ENCODE results near the gene ZNF155. TPM values are rescaled to one million over a fixed set of nuclear protein-coding genes. Genes with fewer than 3 reads are reported as not detected.

Gene ZNF155
- total and polyA plus RNA-seq, 3 donors from 2014 or later, result 7.4 to 8.7 (median 8.2) TPM

DNA sequence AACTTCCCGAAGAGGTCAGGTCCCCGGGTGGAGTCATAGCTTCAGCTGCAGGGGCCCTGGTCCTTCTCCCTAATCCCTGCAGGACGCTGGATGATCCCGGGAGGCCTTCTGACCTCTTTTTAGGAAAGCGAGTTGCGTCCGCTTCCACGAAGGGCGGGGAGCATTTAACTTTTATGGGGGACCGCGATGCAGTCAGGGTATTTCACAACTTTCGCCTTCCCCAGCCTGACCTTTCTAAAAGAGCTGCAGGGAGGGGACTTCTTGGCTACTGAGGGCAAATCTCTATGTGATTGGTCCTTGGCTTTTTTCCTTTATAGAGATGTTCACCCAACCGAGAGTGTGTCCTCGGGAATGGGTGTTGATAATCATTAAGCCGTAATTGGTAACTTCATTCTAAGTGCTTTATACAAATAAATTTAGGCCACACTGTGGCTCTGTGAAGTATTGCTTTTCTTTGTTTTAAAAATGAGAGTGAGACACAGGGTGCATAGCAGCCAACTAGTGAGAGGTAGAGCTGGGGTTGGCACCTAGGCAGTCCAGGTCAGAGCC lies 19.5 kb downstream of the ZNF155 start:
- Histone ChIP-seq H3K36me3 (ENCODE audit: low read depth, missing control alignments) (no peaks in the 10 kb centered on the region), H3K4me3 (peak overlapping the region; percentile 73 to 87), H3K27me3 (no peaks in the 10 kb centered on the region), H3K27ac (peak overlapping the region; percentile 33 to 46), H3K9me3 (no peaks in the 10 kb centered on the region), H3K4me1 (peaks cover 3% of the 10 kb centered on the region)
- 1 to 2% methylated on average over 15 of the region's 15 CpGs for WGBS, 2 donors
- DNase-seq, result peak; percentile 33
- TF ChIP-seq POLR2A (IDR thresholded peaks at IDR 0.05), result no peak
- TF ChIP-seq, protein P1, sequence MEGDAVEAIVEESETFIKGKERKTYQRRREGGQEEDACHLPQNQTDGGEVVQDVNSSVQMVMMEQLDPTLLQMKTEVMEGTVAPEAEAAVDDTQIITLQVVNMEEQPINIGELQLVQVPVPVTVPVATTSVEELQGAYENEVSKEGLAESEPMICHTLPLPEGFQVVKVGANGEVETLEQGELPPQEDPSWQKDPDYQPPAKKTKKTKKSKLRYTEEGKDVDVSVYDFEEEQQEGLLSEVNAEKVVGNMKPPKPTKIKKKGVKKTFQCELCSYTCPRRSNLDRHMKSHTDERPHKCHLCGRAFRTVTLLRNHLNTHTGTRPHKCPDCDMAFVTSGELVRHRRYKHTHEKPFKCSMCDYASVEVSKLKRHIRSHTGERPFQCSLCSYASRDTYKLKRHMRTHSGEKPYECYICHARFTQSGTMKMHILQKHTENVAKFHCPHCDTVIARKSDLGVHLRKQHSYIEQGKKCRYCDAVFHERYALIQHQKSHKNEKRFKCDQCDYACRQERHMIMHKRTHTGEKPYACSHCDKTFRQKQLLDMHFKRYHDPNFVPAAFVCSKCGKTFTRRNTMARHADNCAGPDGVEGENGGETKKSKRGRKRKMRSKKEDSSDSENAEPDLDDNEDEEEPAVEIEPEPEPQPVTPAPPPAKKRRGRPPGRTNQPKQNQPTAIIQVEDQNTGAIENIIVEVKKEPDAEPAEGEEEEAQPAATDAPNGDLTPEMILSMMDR (IDR thresholded peaks at IDR 0.05), result no peak
- intact Hi-C loops (cut with DNase I; ENCODE audit: low total_unique reads), result no loop called here

DNA sequence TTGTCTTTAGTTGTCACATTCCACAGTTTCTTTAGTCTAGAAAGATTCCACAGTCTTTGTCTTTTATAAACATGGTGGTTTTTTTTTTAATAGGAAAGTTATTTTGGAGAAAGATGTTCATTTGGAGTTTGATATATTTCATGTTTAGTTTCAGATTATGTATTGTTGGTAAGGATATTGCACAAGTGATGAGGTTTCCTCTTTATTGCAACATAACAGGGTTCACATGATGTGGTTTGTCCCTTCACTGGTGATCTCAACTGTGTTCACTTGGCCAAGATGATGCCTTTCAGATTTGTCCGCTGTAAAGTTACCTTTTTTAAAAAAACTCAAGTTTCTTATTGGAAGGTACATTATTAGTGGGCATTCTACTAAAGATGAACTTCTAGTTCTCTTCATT lies 22.0 kb downstream of the ZNF155 start:
- 72 to 93% methylated on average over 1 of the region's 1 CpG for WGBS, 2 donors
- Histone ChIP-seq H3K4me3 (no peak overlapping the region), H3K9me3 (no peaks in the 10 kb centered on the region), H3K36me3 (ENCODE audit: low read depth, missing control alignments) (peaks cover 4% of the 10 kb centered on the region), H3K27me3 (no peaks in the 10 kb centered on the region), H3K4me1 (peaks cover 3% of the 10 kb centered on the region), H3K27ac (no peak overlapping the region)
- intact Hi-C loops (cut with DNase I; ENCODE audit: low total_unique reads), result no loop called here
- DNase-seq, result no peak
- TF ChIP-seq, protein P1 (IDR thresholded peaks at IDR 0.05), result no peak
- TF ChIP-seq POLR2A (IDR thresholded peaks at IDR 0.05), result no peak

DNA sequence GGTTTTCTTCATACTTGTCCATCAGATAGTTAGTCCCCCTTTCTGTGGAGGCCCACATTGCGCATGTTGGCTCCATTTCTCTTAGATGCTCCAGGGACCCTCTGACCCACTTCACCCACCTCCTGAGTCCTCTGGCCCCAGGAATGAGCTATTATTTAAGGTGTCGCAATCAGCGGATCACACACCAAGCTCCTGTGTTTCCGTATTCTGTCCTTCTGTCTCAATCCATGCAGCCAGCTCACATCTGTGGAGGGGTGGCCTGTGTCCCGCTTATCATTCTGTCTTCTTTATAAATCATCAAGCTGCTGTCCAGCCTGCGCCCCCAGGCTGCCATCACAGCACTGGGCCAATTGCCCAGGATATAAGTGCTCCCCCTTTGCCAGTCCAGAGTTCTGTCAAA lies 23.5 kb downstream of the ZNF155 start:
- TF ChIP-seq POLR2A (IDR thresholded peaks at IDR 0.05), result no peak
- TF ChIP-seq, protein P1 (IDR thresholded peaks at IDR 0.05), result no peak
- intact Hi-C loops (cut with DNase I; ENCODE audit: low total_unique reads), result no loop called here
- 97 to 98% methylated on average over 6 of the region's 6 CpGs for WGBS, 2 donors
- H3K27ac ChIP-seq, result no peak overlapping the region
- peaks cover 7% of the 10 kb centered on the region for H3K36me3 ChIP-seq (ENCODE audit: low read depth, missing control alignments)
- no peak for DNase-seq
- no peaks in the 10 kb centered on the region for H3K27me3 ChIP-seq
- H3K9me3 ChIP-seq, result no peaks in the 10 kb centered on the region
- H3K4me1 ChIP-seq, result peaks cover 3% of the 10 kb centered on the region
- no peak overlapping the region for H3K4me3 ChIP-seq

DNA sequence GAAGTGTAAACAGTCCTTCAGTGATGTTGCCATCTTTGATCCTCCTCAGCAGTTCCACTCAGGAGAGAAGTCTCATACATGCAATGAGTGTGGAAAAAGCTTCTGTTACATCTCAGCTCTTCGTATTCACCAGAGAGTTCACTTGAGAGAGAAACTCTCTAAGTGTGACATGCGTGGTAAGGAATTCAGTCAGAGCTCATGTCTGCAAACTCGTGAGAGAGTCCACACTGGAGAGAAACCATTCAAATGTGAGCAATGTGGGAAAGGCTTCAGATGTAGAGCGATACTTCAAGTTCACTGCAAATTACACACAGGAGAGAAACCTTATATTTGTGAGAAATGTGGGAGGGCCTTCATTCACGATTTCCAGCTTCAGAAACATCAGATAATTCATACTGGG lies 26.5 kb downstream of the ZNF155 start:
- Histone ChIP-seq H3K27me3 (no peaks in the 10 kb centered on the region), H3K36me3 (ENCODE audit: low read depth, missing control alignments) (peaks cover 7% of the 10 kb centered on the region), H3K4me3 (no peak overlapping the region), H3K27ac (no peak overlapping the region), H3K4me1 (no peaks in the 10 kb centered on the region), H3K9me3 (no peaks in the 10 kb centered on the region)
- WGBS, 2 donors, result 95 to 99% methylated on average over 5 of the region's 5 CpGs
- TF ChIP-seq POLR2A (IDR thresholded peaks at IDR 0.05), result no peak
- TF ChIP-seq, protein P1 (IDR thresholded peaks at IDR 0.05), result no peak
- DNase-seq, result no peak
- intact Hi-C loops (cut with DNase I; ENCODE audit: low total_unique reads), result no loop called here

DNA sequence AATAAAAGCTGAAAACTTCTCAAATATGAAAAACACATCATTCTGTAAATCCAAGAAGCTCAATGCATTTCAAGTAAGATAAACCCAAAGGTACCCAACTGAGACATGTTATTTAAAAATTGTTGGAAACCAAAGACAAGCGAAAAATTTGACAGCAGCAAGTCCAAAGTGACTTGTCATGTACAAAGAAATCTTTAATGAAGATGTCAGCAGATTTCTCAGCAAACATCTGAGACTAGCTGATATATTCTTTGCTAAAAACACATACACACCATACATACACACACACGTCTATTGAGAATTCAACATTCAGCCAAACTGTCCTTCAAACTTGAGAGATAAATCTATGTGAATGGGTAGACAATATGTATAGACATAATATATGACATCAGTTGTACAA lies 35.5 kb downstream of the ZNF155 start:
- DNase-seq, result no peak
- intact Hi-C loops (cut with DNase I; ENCODE audit: low total_unique reads), result no loop called here
- Histone ChIP-seq H3K4me1 (no peaks in the 10 kb centered on the region), H3K9me3 (no peaks in the 10 kb centered on the region), H3K27ac (no peak overlapping the region), H3K36me3 (ENCODE audit: low read depth, missing control alignments) (no peaks in the 10 kb centered on the region), H3K4me3 (no peak overlapping the region), H3K27me3 (no peaks in the 10 kb centered on the region)
- TF ChIP-seq, protein P1 (IDR thresholded peaks at IDR 0.05), result no peak
- no peak for TF ChIP-seq POLR2A (IDR thresholded peaks at IDR 0.05)
- WGBS, 2 donors, result 51 to 56% methylated on average over 2 of the region's 2 CpGs

All from testis (tissue), 3 donors.